NB4 (cell line): Measurements from ENCODE around the gene SPATA12.

Source experiments
- DNase-seq: peaks from one replicate; pipeline ENCODE4 v3.0.0; 2010; ENCODE audit warnings: low read depth
- H3K4me3 ChIP-seq: one replicate; pipeline ENCODE4 v1.5.1; 2011; ENCODE audit warnings: mild to moderate bottlenecking, low read depth, low read length, moderate library complexity
- MAX ChIP-seq: IDR thresholded peaks from 2 replicates; pipeline ENCODE4 v1.6.1; 2011; ENCODE audit warnings: low read depth, low read length
- MYC ChIP-seq: IDR thresholded peaks from 2 replicates; pipeline ENCODE4 v1.6.1; 2011; ENCODE audit warnings: low read depth, low read length
- POLR2A ChIP-seq: IDR thresholded peaks from 2 replicates; pipeline ENCODE4 v1.6.1; 2011; ENCODE audit warnings: mild to moderate bottlenecking; ENCODE audit not compliant: insufficient read length; ENCODE audit errors: extremely low read depth
- TF ChIP-seq, protein P1 (sequence below): IDR thresholded peaks from one replicate; pipeline ENCODE4 v1.5.1; 2012; ENCODE audit warnings: low read depth, low read length

The SPATA12 gene

DNA sequence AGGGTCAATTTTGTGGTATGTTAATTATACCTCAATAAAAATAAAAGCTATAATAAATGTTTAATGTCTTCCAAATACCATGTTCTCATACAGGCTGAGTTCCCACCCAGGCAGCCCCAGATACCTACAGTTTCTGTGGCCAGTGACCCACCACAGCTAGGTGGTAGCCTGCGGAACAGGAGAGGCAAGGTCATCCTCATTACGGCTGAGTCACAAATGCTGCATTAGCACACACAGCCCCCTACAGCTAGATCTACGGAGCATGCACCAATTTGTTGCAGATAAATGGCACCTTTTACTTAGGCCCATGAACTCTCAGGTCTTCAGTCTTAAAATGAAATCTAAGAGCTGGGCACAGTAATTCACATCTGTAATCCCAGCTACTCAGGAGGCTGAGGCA lies 5.1 kb downstream of the SPATA12 start:
- peak; percentile 40 for DNase-seq
- H3K4me3 ChIP-seq, result no peak overlapping the region
- TF ChIP-seq, protein P1, sequence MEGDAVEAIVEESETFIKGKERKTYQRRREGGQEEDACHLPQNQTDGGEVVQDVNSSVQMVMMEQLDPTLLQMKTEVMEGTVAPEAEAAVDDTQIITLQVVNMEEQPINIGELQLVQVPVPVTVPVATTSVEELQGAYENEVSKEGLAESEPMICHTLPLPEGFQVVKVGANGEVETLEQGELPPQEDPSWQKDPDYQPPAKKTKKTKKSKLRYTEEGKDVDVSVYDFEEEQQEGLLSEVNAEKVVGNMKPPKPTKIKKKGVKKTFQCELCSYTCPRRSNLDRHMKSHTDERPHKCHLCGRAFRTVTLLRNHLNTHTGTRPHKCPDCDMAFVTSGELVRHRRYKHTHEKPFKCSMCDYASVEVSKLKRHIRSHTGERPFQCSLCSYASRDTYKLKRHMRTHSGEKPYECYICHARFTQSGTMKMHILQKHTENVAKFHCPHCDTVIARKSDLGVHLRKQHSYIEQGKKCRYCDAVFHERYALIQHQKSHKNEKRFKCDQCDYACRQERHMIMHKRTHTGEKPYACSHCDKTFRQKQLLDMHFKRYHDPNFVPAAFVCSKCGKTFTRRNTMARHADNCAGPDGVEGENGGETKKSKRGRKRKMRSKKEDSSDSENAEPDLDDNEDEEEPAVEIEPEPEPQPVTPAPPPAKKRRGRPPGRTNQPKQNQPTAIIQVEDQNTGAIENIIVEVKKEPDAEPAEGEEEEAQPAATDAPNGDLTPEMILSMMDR, result no peak
- TF ChIP-seq MAX (no peak), POLR2A (no peak), MYC (no peak)

DNA sequence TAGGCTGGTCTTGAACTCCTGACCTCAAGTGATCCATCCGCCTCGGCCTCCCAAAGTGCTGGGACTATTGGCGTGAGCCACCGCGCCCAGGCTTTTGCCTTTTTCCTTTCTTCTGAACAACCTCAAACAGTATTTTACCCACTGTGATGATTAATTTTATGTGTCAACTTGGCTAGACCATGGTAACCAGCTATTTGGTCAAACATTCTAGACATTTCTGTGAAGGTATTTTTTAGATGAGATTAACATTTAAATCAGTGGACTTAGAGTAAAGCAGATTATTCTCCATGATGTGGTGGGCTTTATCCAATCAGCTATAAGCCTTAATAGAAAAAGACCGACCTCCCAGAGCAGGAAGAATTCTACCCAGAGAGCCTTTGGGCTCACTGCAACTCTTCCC lies 6.0 kb downstream of the SPATA12 start:
- no peak overlapping the region for H3K4me3 ChIP-seq
- no peak for DNase-seq
- TF ChIP-seq MYC (no peak), POLR2A (no peak), MAX (no peak)
- TF ChIP-seq, protein P1, result no peak

DNA sequence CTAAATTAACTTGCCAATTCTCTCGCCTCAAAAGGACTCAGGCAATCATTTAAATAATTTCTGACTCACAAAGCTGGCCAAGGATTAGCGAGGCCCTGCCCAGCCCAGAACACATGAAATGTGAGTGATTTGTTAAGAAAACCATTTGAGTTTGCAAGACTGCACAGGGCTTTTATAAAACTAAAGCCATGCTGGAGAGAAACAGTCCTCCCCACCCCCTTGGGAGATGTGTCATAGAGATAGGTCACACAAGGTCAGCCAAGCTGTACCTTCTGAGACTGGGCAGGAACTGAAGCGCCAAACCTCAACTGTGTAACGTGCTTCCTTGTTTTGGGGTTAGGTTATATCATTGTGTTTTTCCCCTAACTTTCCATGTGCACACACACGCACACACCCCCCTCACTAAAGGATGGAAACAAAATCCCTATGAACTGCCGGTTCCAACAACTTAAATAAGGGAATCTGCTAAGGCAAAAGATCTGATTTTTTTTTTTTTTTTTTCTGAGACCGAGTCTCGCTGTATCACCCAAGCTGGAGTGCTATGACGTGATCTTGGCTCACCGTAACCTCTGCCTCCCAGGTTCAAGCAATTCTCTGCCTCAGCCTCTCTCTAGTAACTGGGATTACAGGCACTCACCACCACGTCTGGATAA lies 8.1 kb downstream of the SPATA12 start:
- H3K4me3 ChIP-seq, result no peak overlapping the region
- peak; percentile 82 for TF ChIP-seq MAX
- TF ChIP-seq MYC, result peak; percentile 86
- TF ChIP-seq, protein P1, result no peak
- no peak for TF ChIP-seq POLR2A
- peak; percentile 97 for DNase-seq

GRCh38 chr3:57069503-57069902 lies 9.0 kb downstream of the SPATA12 start:
- no peak overlapping the region for H3K4me3 ChIP-seq
- DNase-seq, result no peak
- TF ChIP-seq POLR2A, result no peak
- TF ChIP-seq, protein P1, result no peak
- TF ChIP-seq MYC, result no peak
- no peak for TF ChIP-seq MAX

- no peak for TF ChIP-seq POLR2A
- no peak for TF ChIP-seq MYC
- TF ChIP-seq, protein P1, result no peak
- TF ChIP-seq MAX, result no peak
- no peak for DNase-seq
- H3K4me3 ChIP-seq, result no peak overlapping the region
Observed at GRCh38 chr3:57073628-57074027, 13.2 kb downstream of the SPATA12 start.

DNA sequence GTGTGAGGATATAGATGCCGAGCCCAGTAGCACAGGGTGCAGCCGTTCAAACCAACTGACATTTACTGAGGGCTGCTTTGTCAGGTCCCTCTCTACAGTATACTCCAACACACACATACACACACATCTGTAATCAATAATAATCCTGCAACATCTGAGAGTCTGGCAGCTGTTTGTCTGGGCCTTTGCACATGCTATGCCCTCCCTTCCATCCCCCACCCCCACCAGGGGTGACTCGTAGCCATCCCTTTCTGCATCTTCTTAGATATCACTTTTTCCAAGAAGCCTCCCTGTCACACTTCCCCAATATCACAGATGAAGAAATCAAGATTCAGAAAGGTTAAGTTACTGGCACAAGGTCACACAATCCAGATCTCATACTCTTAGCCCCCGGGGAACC lies 13.7 kb downstream of the SPATA12 start:
- no peak for DNase-seq
- TF ChIP-seq MYC (no peak), POLR2A (no peak), MAX (no peak)
- TF ChIP-seq, protein P1, result no peak
- no peak overlapping the region for H3K4me3 ChIP-seq
